Lower leg skin (tissue), 4 donors: ENCODE results near the gene UBR4. TPM values are rescaled to one million over a fixed set of nuclear protein-coding genes. Genes with fewer than 3 reads are reported as not detected.
A peak's percentile ranks its signal among the peaks of the same experiment; 100 is the strongest.

ENCODE experiments used
- DNase-seq, 2 donors: peaks; one replicate each; pipeline ENCODE4 v3.0.0-alpha.2; 2019; ENCODE audit warnings: low spot score in 2 of 2
- H3K4me3 ChIP-seq: fragments of 200-600 bp; sonication (generic); 2 replicates; pipeline ENCODE4 v1.5.1; 2017; ENCODE audit warnings: mild to moderate bottlenecking, low read depth; ENCODE audit not compliant: poor library complexity, severe bottlenecking
- POLR2A ChIP-seq, 2 donors: fragments of 450-650 bp; IDR thresholded peaks; one replicate each; pipeline ENCODE4 v1.6.1; 2016 to 2017; ENCODE audit warnings: antibody characterized with exemption in 2 of 2, mild to moderate bottlenecking in 1 of 2, moderate library complexity in 1 of 2
- WGBS, 2 donors: methylation state at CpG; one replicate each; pipeline ENCODE4 v1.1.5; 2018; 5-methylcytosine and 5-hydroxymethylcytosine counted together
- intact Hi-C: fragments of 100-400 bp; cut with DNase I; formaldehyde crosslinking; loops from one replicate; pipeline ENCODE4 v1.15.0; 2023; ENCODE audit warnings: low total_unique reads
- total RNA-seq, 4 donors: library from RNA; depleted of rRNA; stranded (reverse); fragments of >200 nt; gene quantifications; one replicate each; pipeline ENCODE4 v1.1.0, GENCODE V29; 2016
- TF ChIP-seq, protein P1 (sequence below), 3 donors: fragments of 450-650 bp; IDR thresholded peaks; one replicate each; pipeline ENCODE4 v1.5.1; 2016; ENCODE audit warnings: antibody characterized with exemption in 3 of 3, mild to moderate bottlenecking in 3 of 3, moderate library complexity in 2 of 3

The UBR4 gene
- total RNA-seq, 4 donors from 2014 or later, result 255 to 380 (median 329) TPM

DNA sequence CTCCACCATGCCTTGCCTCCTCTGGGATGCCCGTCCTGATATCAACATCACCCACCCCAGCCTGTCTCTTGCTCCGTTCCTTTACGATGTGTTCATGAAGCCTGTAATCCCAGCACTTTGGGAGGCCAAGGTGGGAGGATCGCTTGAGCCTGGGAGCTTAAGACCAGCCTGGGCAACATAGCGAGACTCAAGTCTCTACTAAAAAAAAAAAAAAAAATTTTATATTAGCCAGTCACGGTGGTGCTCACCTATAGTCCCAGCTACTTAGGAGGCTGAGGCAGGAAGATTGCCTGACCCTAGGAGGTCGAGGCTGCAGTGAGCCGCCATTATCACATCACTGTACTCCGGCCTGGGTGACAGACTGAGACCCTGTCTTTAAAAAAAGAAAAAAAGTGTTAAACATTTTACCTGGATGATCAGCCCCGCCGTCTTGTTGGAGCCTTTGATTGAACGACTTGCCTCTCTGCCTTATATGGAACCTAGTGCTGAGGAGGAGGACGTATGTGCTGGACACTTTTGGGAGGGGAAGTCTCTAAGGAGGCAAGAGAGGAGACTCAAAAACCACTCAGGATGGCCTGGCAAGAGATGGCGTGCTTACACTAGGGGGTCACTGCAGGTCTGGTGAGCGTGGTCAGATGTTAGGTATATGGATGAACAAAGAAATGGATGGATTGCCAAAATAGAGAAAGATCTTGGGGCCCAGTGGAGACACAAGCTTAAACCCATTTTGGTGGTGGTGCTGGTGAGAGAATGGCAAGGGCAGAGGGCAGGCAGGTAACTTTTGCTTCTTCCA is 173.1 kb downstream of the UBR4 start:
- H3K4me3 ChIP-seq, result no peak overlapping the region
- TF ChIP-seq POLR2A (IDR thresholded peaks at IDR 0.05), result no peak
- TF ChIP-seq, protein P1, sequence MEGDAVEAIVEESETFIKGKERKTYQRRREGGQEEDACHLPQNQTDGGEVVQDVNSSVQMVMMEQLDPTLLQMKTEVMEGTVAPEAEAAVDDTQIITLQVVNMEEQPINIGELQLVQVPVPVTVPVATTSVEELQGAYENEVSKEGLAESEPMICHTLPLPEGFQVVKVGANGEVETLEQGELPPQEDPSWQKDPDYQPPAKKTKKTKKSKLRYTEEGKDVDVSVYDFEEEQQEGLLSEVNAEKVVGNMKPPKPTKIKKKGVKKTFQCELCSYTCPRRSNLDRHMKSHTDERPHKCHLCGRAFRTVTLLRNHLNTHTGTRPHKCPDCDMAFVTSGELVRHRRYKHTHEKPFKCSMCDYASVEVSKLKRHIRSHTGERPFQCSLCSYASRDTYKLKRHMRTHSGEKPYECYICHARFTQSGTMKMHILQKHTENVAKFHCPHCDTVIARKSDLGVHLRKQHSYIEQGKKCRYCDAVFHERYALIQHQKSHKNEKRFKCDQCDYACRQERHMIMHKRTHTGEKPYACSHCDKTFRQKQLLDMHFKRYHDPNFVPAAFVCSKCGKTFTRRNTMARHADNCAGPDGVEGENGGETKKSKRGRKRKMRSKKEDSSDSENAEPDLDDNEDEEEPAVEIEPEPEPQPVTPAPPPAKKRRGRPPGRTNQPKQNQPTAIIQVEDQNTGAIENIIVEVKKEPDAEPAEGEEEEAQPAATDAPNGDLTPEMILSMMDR (IDR thresholded peaks at IDR 0.05), result no peak
- DNase-seq, result peak in 1 of 2 donors; percentile 72
- intact Hi-C loops, result no loop called here
- WGBS, 2 donors, result 91 to 92% methylated on average over 15 of the region's 15 CpGs

DNA sequence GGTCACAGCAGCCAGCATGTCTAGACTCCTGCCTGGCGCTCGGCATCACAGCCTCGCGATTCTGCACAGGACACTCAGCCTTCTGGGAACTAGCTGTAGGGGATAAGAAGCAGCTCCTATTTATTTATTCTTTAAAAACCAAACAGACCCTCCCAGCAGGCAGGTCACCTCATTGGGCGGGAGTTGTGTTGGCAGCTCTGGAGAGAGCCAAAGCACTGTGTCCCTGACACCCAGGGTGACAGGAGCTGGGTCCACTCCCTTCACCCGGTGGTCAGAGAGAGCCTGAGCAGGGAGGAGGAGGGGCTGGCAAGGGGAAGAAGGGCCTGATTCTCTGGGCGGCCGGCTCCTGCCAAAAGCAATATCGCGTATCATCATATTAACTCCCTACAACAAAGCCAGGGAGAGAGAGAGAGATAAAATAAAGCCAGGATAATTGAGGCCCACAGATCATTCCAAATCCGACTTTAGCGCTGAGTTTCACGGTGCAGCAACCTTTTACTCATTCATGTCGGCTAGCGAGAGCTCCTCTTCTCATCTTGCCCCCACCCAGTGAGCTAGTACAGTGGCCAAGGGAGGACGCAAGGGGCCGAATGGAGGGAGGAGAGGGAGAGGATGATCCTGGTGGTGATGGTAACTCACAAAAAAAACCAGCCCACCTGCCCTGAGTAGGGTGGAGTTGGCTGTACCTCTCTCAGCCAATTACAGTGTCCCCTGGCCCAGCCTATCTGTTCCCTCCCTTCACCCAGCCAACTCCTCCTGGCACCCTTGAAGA is 173.8 kb downstream of the UBR4 start:
- intact Hi-C loops, result no loop called here
- 48 to 58% methylated on average over 17 of the region's 17 CpGs for WGBS, 2 donors
- DNase-seq, result peak in 1 of 2 donors; percentile 83
- TF ChIP-seq POLR2A (IDR thresholded peaks at IDR 0.05), result no peak
- TF ChIP-seq, protein P1 (IDR thresholded peaks at IDR 0.05), result no peak
- no peak overlapping the region for H3K4me3 ChIP-seq

DNA sequence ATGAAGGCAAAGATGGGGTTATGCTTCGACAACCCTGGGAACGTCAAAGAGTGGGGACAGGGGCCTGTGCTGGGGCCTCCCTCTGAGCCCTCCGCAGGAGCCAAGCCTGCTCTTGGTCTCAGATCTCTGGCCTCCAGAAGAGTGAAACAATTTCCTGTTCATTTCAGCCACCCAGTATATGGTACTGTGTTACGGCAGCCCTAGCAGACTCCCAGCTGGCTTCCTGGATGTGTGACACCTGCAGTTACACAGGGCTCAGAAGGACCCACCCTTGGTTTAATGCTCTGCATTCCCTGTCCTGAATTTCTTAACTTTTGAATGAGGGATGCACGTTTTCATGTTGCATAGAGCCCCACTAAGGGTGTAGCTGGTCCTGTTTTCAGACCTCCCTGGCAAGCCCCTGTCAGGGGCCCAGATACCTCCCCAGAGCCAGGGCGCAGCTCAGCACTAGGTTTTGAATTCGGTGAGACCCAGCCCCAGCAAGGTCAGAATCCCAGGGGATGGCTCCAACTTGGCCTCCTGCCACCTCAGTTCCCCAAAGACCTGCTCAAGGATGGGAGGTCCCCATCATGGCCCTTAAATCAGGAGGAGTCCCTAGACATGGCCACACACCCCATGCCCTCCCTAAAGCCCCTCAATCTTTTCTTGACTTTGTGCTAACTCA is 174.6 kb downstream of the UBR4 start:
- H3K4me3 ChIP-seq, result no peak overlapping the region
- intact Hi-C loops, result no loop called here
- DNase-seq, result no peak
- TF ChIP-seq POLR2A (IDR thresholded peaks at IDR 0.05), result no peak
- TF ChIP-seq, protein P1 (IDR thresholded peaks at IDR 0.05), result no peak
- 62% methylated on average over 7 of the region's 7 CpGs for WGBS, 2 donors

DNA sequence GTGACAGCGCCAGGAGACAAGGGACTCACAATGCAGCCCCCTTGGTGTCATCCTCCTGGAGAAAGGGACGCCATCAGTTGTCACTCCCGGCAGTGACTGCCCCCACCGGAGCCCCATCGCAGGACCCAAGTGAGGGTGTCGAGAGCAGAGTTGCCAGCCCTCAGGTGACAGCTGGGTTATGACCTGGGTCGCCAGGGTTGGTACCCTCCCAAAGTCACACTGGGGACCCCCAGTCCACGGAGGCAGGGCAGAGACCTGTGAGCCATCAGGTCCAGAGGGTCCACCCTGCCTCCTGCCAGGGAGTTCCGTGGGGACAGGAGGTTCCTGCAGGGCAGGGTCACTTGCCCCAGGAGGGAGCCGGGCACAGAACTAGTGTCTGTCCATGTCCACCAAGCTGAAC is 175.3 kb downstream of the UBR4 start:
- 71 to 76% methylated on average over 9 of the region's 10 CpGs for WGBS, 2 donors
- intact Hi-C loops, result no loop called here

DNA sequence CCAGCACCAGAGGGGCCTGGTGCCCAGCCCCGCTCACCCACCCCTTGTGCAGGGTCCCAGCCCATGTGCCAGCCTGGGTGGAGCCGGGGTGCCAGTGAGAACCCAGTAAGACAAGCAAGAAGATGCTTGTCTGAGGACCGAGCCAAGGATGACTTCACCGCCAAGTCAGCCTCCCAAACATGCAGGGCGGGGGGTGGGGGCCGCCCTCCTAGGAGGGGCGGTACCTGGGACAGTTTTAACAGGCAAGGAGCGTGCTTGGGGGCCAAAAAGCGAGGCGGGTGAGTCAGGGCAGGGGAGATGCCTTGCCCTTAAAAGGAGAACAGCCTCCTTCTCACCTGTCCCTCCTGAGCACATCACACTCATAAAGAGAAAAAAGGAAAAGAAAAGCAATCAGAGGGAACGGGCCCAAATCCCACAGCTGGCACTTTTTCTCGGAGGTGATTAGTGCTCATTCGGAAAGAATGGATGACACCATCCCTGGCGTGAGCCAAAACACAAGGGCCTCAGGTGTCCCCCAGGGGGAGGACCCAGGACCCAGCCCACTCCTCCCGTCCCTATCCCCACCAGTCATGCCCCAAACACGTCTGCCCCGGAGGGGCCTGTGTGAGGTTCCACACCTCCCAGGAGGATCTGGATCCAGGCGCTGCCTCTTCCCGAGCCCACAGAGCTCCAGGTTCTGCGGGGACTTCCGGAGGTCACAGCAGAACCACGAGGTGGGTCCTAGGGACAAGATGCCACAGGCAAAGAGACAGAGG is 176.0 kb downstream of the UBR4 start:
- DNase-seq, result peak; percentile 71 to 85
- no peak for TF ChIP-seq POLR2A (IDR thresholded peaks at IDR 0.05)
- TF ChIP-seq, protein P1 (IDR thresholded peaks at IDR 0.05), result no peak
- H3K4me3 ChIP-seq, result no peak overlapping the region
- 41 to 45% methylated on average over 22 of the region's 22 CpGs for WGBS, 2 donors
- intact Hi-C loops, result no loop called here

More for the DNA sequence above, 175.3 kb downstream of the UBR4 start:
- H3K4me3 ChIP-seq, result no peak overlapping the region
- TF ChIP-seq POLR2A (IDR thresholded peaks at IDR 0.05), result no peak
- TF ChIP-seq, protein P1 (IDR thresholded peaks at IDR 0.05), result no peak
- peak in 1 of 2 donors; percentile 83 for DNase-seq
